DMS 273 (cell line): ENCODE results near the gene UCP3.
A peak's percentile ranks its signal among the peaks of the same experiment; 100 is the strongest.

Experiments used
- DNase-seq: peaks from one replicate; lab custom pipeline; 2025; ENCODE audit not compliant: unreplicated experiment; lab: John Stamatoyannopoulos, UW

The UCP3 gene, protein sequence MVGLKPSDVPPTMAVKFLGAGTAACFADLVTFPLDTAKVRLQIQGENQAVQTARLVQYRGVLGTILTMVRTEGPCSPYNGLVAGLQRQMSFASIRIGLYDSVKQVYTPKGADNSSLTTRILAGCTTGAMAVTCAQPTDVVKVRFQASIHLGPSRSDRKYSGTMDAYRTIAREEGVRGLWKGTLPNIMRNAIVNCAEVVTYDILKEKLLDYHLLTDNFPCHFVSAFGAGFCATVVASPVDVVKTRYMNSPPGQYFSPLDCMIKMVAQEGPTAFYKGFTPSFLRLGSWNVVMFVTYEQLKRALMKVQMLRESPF

DNA sequence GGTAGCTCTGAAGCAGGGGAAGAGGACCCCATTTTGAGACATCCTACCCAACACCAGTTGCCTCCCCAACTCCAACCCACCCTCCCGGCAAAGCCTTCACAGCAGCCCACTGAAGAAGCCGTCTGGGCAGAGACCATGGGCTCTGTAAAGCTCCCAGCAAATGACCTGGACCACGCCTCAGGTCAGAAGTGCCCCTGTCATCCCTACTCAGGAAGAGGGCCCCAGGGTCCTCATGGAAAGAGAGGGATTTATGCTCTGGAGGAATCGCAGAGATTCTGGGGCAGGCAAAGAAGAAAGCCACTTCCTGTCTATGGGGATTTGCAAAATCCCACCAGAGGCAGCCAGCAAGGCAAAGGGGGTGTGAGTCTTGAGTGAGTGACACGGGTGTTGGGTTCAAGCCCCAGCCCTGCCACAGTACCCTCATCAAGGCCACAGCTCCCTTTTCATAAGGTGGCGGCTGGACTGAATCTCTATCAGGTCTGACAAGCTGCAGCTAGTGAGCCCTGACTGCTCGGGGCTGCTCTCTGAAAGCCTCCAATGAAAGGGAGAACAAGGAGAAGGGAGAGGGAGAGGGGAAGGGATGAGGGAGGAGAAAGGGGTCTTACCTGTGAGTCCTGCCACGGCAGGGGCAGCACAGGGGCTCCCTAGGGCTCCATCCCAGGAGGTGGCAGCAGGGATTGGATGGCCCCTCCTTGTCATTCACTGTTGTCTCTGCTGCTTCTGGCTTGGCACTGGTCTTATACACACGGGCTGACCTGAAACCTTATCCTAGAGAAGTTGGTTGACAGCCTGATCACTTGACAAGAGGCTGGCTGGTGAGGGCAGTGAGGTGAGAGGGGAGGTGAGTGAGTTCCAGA is at the start of gene UCP3:
UCP3 (minus strand) TSS at position 713 of the 857 bp plus-strand sequence. CDS start 2,043 bp downstream, outside the sequence.
- peak; percentile 5 for DNase-seq

DNA sequence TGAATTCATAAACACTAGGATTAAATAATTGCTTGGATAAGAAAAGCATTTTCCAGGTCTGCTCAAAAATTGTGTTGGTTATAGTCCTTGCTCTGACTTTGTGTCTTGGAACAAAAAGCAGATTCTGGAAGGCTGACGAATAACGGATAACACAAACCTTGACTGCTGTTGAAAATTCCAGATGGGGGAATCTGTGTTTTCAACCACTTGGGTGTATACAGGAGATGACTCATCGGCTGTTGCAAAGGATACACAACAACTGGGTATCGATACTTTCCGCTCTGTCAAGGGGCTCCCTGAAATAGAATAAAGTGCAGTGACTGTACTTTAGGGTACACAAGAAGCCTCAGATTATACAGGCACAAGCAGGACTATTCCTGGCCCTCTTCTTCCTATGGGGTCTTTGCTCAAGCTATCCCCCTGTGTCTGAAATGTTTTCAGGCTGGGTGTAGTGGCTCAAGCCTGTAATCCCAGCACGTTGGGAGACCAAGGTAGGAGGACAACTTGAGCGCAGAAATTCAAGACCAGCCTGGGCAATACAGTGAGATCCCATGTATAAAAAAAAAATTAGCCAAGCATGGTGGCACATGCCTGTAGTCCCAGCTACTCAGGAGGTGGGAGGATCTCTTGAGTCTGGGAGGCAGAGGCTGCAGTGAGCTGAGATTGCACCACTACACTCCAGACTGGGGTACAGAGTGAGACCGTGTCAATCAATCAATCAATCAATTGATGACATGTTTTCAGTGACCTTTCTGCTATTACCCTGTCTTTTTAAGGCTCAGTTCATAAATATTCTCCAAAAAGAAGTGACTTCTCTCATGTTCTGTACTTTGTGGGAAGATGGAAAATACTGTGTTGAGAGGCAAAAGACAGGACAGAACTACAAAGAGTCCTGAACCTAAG is 48.6 kb upstream of the UCP3 start:
- peak; percentile 3 for DNase-seq

DNA sequence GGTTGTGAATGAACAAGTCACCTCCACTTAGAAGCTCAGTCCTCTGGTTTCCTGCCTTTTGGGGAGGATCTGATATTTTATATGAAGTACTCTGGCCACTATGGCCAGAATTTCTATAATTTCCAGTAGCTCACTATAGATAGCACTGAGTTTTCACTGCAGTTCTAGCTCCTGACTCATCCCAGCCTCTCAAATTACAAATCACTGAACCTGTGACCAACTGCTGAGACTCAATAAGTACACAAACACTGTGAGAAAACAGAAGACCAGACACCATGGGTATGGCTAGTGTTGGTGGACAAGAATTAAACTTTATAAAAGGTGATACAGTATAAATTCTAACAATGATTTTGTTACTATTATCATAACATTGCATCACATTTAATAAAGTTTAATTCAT is 47.1 kb upstream of the UCP3 start:
- peak; percentile 2 for DNase-seq

DNA sequence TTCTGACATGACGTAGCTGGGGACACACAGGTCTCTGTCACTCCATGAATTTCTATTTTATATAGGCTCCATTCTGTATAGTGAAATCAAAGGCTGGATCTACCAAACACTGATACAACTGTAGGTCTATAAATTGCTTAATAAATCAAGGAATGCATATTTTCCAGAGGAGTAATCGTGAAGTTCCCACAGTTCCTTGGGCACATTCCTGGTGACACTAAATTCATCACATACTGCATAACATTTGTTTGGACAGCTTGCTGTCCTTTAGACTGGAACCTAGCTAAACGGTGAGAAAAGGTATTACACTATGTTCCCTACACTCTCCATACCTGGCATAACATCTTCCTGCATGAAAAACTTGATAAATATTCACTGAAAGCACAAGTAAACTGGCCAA is 41.6 kb upstream of the UCP3 start:
- no peak for DNase-seq

DNA sequence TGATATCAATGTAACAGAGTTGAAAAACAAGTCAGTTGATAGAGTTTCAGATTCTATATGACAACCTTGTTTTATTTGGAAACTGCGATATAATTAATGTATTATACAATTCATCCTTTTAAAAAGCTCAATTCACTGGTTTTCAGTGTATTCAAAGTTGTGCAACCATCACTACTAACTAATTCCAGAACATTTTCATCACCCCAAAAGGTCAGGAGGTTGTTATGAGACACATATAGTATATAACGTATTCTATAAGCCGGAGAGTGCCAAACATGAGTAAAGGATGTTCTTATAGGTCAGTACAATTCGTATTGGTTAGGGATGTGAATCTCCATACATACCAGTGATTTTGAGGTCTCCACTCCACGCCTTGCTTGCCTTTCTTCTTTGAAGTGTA is 40.1 kb upstream of the UCP3 start:
- DNase-seq = no peak

DNA sequence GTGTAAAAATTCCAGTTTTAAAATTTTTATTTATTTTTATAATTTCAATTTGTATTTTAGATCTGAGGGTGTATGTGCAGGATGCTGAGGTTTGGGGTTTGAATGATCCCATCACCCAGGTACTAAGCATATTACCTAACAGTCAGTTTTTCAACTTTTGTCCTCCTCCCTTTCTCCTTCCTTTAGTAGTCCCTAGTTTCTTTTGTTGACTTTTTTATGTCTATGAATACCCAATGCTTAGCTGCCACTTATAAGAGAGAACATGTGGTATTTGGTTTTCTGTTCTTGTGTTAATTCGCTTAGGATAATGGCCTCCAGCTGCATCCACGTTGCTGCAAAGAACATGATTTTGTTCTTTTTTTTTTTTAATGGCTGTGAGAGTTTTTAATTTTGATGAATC is 35.7 kb upstream of the UCP3 start:
- no peak for DNase-seq

- DNase-seq = no peak
These were observed 34.6 kb upstream of the UCP3 start for GRCh38 chr11:74043450-74043849.

DNA sequence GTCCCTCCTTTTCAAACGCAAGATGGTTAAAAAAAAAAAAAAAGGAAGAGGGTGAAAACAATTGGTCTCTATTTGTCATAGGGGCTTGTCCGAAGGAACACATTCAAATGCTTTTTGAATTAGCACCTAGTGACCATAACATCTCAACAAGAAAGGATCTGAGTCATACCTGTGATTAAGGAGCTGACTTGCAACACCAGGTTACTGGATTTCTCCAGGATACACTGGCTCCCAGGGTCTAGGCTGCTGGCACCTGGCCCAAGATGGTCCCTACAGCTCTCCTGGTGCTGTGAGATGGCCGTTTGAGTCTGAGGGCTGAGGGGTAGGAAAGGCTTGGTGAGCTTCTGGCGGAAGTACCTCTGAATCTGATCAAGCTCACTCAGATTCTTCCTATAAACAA is 28.4 kb upstream of the UCP3 start:
- DNase-seq = no peak

DNA sequence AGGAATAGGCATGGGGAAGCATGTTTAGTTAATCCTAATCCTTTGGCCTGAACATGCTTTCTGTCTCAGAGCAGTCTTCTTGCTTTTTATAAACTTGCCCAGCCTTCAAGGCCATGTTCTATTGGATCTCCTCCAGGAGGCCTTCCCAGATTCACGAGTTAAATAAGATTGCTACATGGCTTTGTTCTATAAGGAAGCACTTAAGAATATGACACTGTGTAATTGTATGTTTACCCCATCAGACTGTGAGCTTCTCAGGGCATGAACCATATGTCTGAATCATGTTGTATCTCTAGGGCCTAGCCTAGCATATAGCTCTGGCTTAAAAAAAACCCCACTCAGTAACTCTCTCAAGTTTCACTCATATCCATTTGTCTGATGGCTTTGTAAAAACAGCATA is 26.4 kb upstream of the UCP3 start:
- DNase-seq = no peak

GRCh38 chr11:74033046-74033445 is 24.2 kb upstream of the UCP3 start:
- no peak for DNase-seq

GRCh38 chr11:74030723-74031676 is 22.1 kb upstream of the UCP3 start:
- DNase-seq = no peak

- no peak for DNase-seq
These were observed 16.7 kb upstream of the UCP3 start for GRCh38 chr11:74025467-74026166.

GRCh38 chr11:74024261-74025029 is 15.6 kb upstream of the UCP3 start:
- no peak for DNase-seq

DNA sequence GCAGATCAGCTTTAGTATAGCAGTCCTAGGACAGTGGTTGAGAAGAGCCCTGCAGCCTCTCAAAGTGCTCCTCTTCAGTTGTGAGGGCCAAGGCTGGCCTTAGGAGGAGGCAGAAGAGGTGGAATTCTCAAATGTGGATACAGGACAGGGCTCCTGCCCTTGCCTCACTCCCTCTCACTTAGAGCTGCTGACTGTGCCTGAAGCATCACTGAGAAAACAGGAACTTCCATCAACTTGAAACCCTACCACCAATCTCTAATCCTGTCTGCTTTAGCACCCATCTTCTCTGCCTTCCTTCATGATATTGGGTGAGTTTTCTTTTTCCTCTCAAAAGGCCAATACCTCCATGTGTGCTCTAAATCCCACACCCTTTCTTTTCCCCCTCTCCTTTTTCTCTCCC is 14.4 kb upstream of the UCP3 start:
- DNase-seq = no peak

GRCh38 chr11:74022546-74022945 is 13.7 kb upstream of the UCP3 start:
- DNase-seq = no peak

- no peak for DNase-seq
These were observed 13.1 kb upstream of the UCP3 start for GRCh38 chr11:74021998-74022397.

DNA sequence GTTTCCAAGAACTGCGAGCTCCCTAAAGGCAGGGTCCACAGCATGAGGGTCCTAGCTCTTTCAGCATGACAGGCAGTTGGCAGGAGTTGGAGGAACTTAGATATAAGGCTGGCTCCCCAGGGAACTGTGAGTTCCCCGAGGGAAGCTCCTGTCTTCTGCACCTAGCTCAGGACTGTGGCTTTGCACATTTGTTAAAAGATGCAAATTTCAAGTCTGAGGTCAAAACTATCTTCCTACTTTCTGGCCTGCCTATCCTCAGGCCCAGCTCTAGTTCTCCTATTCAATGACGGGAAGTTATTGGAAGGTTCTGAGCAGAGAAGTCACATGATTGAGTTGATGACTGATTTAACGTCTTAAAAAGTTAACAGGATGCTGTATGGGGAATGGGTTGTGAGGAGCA is 11.7 kb upstream of the UCP3 start:
- no peak for DNase-seq

- no peak for DNase-seq
These were observed 11.0 kb upstream of the UCP3 start for GRCh38 chr11:74019860-74020259.
